ENCODE results near the gene SNN.

SNN gene

GRCh38 chr16:11696266-11697012 lies 28.2 kb downstream of the SNN start:
- no peak for DNase-seq (ENCODE audit: low read depth in 4 of 4, low spot score in 1 of 4)

- DNase-seq (ENCODE audit: low read depth in 4 of 4, low spot score in 1 of 4) = no peak
Measured at GRCh38 chr16:11697319-11697718, 29.1 kb downstream of the SNN start.

- DNase-seq (ENCODE audit: low read depth in 4 of 4, low spot score in 1 of 4) = no peak
Measured at GRCh38 chr16:11698271-11698689, 30.0 kb downstream of the SNN start.

- no peak for DNase-seq (ENCODE audit: low read depth in 4 of 4, low spot score in 1 of 4)
Measured at GRCh38 chr16:11699234-11699894, 31.1 kb downstream of the SNN start.

GRCh38 chr16:11700264-11701029 lies 32.2 kb downstream of the SNN start:
- no peak for DNase-seq (ENCODE audit: low read depth in 4 of 4, low spot score in 1 of 4)

- DNase-seq (ENCODE audit: low read depth in 4 of 4, low spot score in 1 of 4) = no peak
Measured at GRCh38 chr16:11705311-11706025, 37.2 kb downstream of the SNN start.

- no peak for DNase-seq (ENCODE audit: low read depth in 4 of 4, low spot score in 1 of 4)
Measured at GRCh38 chr16:11706180-11706742, 38.0 kb downstream of the SNN start.

GRCh38 chr16:11707679-11708197 lies 39.5 kb downstream of the SNN start:
- no peak for DNase-seq (ENCODE audit: low read depth in 4 of 4, low spot score in 1 of 4)

- no peak for DNase-seq (ENCODE audit: low read depth in 4 of 4, low spot score in 1 of 4)
Measured at GRCh38 chr16:11708421-11708820, 40.2 kb downstream of the SNN start.

- no peak for DNase-seq (ENCODE audit: low read depth in 4 of 4, low spot score in 1 of 4)
Measured at GRCh38 chr16:11711662-11712061, 43.4 kb downstream of the SNN start.

- DNase-seq (ENCODE audit: low read depth in 4 of 4, low spot score in 1 of 4) = no peak
Measured at GRCh38 chr16:11712122-11712521, 43.9 kb downstream of the SNN start.

- DNase-seq (ENCODE audit: low read depth in 4 of 4, low spot score in 1 of 4) = no peak
Measured at GRCh38 chr16:11715246-11715947, 47.1 kb downstream of the SNN start.

- no peak for DNase-seq (ENCODE audit: low read depth in 4 of 4, low spot score in 1 of 4)
Measured at GRCh38 chr16:11716336-11716735, 48.1 kb downstream of the SNN start.

GRCh38 chr16:11717811-11718210 lies 49.6 kb downstream of the SNN start:
- DNase-seq (ENCODE audit: low read depth in 4 of 4, low spot score in 1 of 4) = no peak

GRCh38 chr16:11719171-11719570 lies 50.9 kb downstream of the SNN start:
- DNase-seq (ENCODE audit: low read depth in 4 of 4, low spot score in 1 of 4) = no peak

- DNase-seq (ENCODE audit: low read depth in 4 of 4, low spot score in 1 of 4) = no peak
Measured at GRCh38 chr16:11719762-11720161, 51.5 kb downstream of the SNN start.

GRCh38 chr16:11721781-11722467 lies 53.7 kb downstream of the SNN start:
- no peak for DNase-seq (ENCODE audit: low read depth in 4 of 4, low spot score in 1 of 4)

GRCh38 chr16:11722468-11722808 lies 54.2 kb downstream of the SNN start:
- DNase-seq (ENCODE audit: low read depth in 4 of 4, low spot score in 1 of 4) = no peak

- DNase-seq (ENCODE audit: low read depth in 4 of 4, low spot score in 1 of 4) = no peak
Measured at GRCh38 chr16:11725457-11725856, 57.2 kb downstream of the SNN start.

- DNase-seq (ENCODE audit: low read depth in 4 of 4, low spot score in 1 of 4) = no peak
Measured at GRCh38 chr16:11726008-11726407, 57.8 kb downstream of the SNN start.
